Breast epithelium (tissue), 3 donors: ENCODE data around the gene ZNF709.
"Not testable (repeated sequence)": the region's sequence is repeated elsewhere in the genome, so short reads cannot be mapped to it uniquely, and the experiment has no call there.

ENCODE experiments used
- CTCF ChIP-seq, 3 donors: fragments of 450-650 bp; IDR thresholded peaks; one replicate each; pipeline ENCODE4 v1.5.1; 2016 to 2017; ENCODE audit warnings: antibody characterized with exemption in 3 of 3, mild to moderate bottlenecking in 3 of 3, moderate library complexity in 3 of 3
- POLR2A ChIP-seq: fragments of 450-650 bp; IDR thresholded peaks from one replicate; pipeline ENCODE4 v1.6.1; 2016; ENCODE audit warnings: antibody characterized with exemption, mild to moderate bottlenecking, moderate library complexity

GRCh38 chr19:12439686-12440540, 44.7 kb downstream of the ZNF709 start:
- TF ChIP-seq CTCF (IDR thresholded peaks at IDR 0.05); POLR2A: not testable (repeated sequence)
